SK-N-DZ (cell line): ENCODE results near the gene EEF1AKMT3.
A peak's percentile ranks its signal among the peaks of the same experiment; 100 is the strongest.
"Not testable (repeated sequence)": the region's sequence is repeated elsewhere in the genome, so short reads cannot be mapped to it uniquely, and the experiment has no call there.

ENCODE experiments used
- DNase-seq: peaks from one replicate; pipeline ENCODE4 v3.0.0-alpha.2; 2015; ENCODE audit warnings: low spot score

Gene EEF1AKMT3

DNA sequence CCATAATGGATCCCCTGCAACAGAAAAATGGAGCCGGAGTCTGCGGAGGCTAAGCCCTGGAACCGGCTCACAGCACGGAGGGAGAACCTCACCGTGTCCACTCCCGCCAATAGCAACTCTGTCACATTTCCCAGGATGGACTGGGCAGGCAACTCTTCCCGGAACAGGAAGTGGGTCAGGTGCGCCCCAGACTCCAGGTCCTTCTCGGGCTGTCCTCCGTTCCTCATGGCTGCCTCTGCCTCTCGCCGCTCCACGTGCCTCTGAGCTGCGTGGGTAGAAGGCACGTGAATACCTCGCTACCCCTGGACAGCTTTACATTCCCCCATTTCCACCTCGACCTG, 7.8 kb upstream of the EEF1AKMT3 start:
- DNase-seq = no peak

DNA sequence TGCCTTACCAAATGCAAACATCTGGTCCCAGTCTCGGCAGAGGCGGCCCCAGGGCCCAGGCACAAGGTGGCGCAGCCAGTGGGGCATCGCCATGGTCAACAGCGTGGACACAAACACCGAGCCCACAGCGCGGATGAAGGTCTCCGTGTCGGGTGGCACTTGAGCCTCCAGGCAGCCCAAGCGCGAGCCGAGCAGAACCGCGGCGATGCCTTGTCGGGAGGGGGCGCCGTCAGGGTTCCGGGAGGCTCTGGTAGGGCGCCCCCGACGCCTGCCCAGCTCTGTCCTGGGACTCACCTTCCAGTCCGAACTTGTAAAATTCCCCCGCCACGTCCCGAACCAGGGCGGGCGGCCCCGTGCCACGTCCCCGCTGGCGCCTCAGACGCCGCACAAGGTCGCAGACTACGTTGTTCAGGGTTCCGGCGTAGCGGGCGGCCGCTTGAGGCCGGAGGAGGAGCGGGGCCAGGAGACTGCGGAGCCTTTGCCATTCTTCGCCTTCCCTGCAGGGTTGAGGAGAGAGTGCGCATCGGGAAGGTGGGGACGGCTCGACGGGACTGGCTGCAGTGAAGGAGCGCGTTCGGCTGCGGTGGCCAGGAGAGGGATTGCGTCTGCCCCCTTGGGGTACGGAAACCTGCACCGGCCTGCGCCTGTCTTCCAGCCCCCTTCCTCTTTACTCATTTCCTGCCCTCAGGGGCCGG, 7.3 kb upstream of the EEF1AKMT3 start:
- no peak for DNase-seq

DNA sequence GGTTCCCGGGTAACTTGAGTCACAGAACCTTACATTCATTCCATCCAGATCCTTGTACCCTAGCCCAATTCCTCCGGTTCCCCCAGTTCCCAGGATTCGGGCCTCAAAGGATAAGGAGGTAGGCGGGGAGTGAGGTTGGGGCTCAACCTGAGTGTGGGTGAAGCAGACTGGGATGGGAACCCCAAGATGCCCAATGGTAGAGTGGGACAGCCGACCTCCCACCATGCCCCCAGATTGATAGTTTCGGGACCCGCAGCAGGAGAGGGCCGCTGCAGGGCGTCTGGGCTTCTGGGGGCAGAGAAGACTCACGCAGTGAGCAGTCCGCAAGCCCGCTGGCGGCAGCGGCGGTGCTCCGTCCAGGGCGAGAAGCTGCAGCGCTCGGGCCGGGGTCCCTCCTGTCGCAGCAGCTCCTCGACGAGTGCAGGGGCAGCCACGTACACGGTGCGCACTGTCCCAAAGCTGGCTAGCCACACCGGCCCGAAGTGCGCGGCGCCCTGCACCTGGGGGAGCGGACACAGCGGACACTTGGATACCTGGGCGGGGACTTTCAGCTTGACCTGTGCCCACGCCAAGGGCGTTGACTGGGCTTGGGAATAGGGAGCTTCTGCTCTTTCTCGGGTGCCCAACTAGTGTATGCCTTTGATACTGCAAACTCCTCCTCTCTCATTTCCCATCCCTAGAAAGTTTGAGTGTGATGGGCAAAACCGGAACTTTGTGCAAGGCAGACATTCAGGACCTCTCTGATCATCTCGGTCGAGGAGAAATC, 6.5 kb upstream of the EEF1AKMT3 start:
- DNase-seq = no peak

DNA sequence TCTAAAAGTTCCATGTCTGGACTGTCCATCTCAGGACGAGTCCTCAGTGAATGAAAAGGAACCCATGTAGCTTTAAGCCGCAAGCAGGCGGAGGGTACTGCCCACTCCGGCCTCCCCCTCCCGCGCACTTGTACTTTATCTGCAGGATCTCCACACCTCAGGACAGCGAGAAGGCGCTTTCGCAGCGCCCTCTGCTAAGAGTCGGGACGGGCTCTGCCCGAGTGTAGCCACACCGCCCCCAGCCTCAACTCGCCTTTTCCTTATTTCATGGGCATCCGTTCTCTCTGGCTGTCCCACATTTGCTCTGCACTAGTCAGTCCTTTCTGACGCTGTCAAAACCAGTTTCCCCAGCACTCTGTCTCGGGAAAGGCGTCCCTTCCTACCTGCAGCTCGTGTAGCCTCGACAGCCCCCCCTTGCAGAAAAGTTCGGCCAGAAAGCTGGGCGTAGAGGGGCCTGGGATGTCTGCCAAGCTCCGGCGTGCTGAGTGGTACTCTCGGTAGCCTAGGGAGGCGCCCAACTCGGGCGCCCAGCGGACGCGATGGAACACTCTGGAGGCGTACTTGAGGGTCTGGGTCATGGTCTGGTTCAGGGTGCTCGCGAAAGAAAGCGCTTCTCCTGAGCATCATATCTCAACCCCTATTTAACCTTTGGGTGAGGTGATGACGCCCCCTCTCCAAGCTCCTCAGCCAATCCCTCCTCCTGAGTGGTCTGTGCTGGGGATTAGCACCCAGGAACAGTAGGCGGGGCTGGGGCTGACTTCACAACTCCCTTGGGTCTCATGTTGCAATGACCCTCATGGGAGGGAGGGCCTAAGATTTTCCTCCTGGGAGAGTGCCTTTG, 5.7 kb upstream of the EEF1AKMT3 start, which contains the start of gene CYP27B1:
Gene CYP27B1 (minus strand): TSS at position 615 of the 841 bp plus-strand sequence. CDS start 37 bp downstream, at position 578.
- no peak for DNase-seq

DNA sequence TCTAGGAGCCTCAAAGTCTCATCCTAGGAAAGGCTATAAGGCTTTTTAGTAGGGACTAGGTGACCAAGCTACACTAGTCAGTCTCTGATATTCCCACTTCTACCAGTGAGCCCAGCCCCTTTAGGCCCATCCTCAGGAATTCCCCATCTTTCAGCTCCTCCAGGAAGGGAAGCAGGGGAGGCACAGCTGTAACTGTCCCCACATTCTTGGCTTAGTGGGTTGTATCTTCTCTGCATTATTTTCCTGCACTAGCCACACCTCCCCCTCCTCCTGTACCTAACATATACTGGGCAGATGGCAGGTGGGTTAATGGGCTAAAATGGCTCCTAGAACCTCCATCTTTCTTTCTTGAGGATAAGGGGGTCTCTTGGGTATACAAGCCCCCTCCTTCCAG, 5.1 kb upstream of the EEF1AKMT3 start:
- no peak for DNase-seq

DNA sequence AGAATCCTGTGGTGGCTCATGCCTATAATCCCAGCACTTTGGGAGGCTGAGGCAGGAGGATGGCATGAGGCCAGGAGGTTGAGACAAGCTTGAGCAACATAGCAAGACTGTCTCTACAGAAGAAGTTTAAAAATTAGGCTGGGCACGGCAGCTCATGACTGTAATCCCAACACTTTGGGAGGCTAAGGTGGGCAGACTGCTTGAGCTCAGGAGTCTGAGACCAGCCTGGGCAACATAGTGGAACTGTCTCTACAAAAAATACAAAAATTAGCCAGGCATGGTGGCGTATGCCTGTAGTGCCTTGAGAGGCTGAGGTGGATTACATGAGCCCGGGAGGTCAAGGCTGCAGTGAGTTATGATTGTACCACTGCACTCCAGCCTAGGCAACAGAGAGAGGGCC, 4.5 kb upstream of the EEF1AKMT3 start:
- no peak for DNase-seq

DNA sequence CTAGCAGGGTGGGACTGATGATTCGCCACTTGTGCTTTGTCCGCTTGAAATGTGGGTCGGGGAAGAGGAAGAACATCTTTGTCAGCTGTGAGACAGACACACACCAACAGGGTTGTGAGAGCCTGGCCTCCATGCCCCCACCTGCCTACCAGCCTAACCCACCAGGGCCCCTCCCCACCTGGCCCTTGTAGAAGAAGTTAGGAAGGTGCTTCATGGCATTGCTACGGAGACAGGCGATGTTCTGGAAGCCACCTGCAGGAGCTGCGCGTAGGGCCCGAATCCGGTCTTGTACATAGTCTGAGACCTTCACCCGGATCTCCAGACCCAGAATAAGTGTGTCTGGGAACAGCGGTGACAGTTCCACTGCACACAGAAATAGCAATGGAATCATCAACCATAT, 2.8 kb upstream of the EEF1AKMT3 start:
- peak; percentile 4 for DNase-seq

DNA sequence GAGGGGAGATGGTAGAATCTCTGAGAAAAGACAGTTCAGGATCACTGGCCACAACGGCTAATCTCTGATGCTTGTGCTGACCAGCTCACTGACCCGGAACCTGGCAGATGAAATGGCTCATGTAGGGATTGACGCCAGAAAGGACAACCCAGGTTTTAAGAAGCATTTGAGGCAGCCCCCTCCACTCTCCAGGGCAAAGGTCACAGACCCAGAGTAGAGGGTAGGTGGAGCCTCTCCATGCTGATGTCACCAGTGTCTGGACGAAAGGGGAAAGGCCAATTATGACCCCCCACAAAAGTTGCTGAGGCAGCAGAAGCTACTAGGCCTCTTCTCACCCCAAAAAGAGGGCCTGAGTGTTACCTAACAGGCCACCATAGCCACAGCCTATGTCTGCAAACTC, 1.7 kb upstream of the EEF1AKMT3 start:
- peak; percentile 8 for DNase-seq

DNA sequence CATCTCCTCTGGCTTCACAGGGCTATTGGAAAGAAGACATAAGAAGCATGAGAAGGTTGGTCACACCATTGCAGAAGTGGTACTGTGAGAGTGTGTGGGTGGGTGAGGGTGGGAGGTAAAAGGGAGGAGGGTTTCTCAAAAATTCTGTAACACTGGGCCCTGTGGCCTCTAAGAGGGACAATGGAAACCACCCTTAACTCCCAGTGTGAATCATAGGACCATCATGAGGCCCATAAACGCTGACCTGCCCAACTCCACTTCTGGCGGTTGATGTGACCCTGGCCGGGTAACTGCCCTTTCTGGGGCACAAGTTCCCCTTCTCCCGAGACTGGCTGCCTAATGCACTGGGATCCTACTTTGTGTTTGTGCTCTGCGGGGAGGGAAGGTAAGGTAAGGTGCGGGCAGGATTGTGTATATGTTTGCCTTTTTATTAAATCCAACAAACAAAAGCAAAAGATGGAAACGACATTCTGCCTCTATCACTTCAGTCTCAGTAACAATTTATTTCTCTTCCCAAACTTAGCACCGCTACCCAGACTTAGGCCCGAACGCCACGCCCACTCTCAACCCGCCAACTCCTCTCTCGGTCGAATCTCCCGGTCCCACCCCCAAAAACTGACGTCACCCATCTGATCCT, 1.1 kb upstream of the EEF1AKMT3 start:
- DNase-seq = peak; percentile 93

DNA sequence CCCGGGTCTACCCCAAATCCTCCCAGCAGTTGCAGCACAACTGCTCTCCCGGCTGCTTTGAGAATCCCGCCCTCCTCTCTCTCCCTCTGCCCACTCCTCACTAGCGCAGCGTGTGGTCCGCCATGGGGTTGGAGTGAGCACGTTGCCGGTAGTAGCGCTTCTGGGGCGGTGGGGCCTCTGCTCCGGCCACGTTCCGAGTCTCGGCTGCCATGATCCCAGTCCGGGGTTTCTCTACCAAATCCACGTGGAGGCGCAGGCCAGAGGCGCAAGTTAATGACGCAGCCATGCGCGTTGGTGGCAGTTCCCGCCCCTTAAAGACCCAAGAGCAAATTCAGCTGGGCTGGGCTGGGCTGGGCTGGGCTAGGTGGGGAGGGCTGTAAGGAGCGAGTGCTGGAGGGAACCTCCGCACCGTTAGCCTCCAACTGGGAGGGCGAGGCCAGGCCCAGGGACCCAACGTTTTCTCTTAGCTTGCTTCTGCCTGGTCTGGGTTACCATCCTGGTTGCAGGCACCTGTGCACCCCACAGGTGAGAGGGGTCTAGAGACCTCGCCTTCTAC, 463 bp upstream of the EEF1AKMT3 start, which contains the start of gene METTL1:
Gene METTL1 (minus strand): TSS at position 233 of the 556 bp plus-strand sequence. CDS start 22 bp downstream, at position 211.
- DNase-seq = peak; percentile 98

DNA sequence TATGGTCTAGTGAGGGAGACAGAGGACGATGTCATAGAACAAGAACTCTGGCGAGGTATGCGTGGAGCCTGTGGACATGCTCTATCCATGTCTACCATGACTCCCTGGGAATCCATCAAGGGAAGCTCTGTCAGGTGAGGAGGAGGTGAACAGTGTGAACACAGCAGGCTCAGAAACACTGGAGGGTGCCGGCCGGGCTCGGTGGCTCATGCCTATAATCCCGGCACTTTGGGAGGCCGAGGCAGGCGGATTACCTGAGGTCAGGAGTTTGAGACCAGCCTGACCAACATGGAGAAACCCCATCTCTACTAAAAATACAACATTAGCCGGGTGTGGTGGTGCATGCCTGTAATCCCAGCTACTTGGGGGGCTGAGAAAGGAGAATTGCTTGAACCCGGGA, 2.2 kb downstream of the EEF1AKMT3 start:
- DNase-seq = not testable (repeated sequence)

DNA sequence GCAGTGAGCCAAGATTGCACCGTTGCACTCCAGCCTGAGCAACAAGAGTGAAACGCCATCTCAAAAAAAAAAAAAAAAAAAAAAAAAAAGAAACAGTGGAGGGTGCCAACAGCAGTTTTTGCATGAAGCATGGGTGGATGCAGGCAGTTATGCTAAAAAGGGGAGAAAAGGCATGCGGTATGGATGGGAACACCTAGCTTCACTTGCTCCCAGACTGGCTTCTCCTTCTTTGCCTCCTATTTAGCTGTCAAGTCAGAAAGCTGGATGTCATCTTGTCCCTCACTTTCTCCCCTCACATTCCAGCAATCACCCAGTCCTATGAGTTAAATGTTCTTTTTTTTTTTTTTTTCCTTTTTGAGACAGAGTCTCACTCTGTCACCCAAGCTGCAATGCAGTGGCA, 2.6 kb downstream of the EEF1AKMT3 start:
- DNase-seq = no peak

DNA sequence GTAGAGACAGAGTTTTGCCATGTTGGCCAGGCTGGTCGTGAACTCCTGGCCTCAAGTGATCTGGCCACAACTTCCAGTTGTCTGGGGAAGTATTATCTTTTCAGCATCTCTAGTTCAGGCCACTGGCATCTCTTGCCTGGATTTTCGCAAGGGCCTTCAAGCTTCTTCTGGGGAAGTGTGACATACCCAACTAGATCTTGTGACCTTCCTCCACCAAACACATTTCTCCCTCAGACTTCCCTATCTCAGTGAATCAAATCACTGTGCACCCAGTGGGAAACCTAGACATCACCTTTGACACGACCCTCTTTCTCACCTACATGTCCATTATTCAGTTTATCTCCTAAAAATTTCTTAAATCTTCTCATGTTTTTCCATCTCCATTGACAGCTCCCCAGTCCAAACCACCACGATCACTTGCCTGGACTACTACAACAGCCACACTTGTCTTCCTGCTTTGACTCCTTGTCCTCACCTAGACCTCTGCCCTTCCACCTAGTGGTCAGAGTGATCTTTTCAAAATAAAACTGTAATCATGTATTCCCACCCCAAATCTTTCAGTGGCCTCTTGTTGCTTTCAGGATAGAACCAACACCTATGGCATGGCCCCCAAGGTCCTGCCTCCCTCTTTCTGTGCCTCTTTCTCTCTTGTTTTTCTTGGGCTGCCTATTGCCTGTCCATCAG, 3.3 kb downstream of the EEF1AKMT3 start:
- DNase-seq = no peak

DNA sequence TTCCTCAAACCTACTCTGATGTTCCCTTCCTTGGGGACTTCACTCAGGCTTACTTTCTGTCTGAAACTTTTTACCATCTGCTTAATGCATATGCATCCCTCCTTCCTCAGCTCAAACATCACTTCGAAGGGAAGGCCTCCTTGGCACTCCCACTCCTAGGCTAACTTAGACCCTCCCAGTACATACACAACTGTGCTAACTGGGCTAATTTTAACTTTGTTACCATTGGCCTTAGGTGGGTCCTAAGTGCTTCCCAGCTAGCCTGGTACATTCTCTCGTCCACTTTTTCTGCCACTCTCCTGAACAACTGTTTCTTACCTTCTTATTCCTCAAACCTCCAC, 3.8 kb downstream of the EEF1AKMT3 start:
- DNase-seq = no peak

DNA sequence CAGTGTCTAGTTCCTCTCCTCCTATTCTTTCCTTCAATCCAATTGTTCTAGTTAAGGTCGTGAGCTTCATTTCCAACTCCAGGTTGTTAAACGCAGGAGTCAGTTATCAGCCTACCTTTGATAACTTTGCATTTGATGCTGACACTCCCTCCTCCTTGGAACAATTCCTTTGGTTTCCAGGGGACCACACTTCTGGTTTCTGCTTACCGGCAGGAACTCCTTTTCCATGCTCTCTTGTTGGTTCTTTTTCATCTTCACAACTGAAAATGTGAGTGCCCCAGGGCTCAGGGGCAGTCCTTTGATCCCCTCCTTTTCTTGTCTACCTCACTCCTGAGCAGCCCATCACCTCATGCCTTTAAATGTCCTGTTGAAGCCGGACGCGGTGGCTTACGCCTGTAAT, 5.0 kb downstream of the EEF1AKMT3 start:
- no peak for DNase-seq

DNA sequence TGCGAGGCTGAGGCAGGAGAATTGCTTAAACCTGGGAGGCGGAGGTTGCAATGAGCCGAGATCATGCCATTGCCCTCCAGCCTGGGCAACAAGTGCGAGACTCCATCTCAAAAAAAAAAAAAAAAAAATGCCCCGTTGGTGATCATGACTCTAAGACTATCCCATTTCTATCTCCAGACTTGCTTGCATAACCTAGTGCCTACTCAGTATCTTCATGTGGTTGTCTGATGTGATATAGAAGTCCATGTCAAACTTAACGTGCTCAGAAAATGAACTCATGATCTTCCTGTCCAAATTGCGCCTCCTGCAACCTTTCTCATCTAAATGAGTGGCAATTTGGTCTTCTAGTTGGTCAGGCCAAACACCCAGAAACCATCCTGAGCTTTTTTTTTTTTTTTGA, 5.5 kb downstream of the EEF1AKMT3 start:
- DNase-seq = no peak

DNA sequence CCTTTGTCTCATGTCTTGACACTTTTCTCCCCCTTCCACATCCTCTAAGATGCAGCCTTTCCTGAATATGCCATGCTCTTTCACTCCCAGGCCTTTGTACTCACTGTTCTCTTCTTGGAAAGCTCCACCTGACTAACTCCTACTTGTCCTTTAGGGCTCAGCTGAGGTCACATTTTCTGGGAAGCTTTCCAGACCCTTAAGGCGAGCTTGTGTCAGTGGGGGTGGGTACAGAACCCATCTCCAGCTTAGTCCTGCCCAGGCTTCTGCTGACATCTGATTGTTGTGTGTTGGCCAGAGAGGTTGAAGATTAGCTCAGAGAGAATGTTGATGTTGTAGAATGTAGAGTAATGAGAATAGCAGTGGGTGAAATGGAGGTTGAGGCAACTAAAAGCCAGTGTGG, 7.3 kb downstream of the EEF1AKMT3 start:
- no peak for DNase-seq

DNA sequence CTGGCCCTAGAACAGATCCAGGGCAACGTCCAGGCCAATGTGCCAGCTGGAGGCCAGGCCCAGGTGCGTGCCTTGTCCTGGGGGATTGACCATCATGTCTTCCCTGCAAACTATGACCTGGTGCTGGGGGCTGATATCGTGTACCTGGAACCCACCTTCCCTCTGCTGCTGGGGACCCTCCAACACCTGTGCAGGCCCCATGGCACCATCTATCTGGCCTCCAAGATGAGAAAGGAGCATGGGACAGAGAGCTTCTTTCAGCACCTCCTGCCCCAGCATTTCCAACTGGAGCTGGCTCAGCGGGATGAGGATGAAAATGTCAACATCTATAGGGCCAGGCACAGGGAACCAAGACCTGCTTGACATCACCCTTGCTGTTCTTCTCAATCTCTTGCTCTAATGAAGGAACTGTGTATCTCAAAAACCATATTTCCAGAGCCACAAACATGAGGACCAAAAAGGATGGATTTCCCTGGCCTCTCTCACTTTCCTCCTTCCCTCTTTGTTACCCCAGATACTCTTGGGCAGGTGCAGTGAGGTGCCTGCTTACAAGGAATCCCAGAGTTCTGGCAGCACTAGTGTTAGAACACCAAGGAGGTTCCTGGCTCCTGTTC, 8.0 kb downstream of the EEF1AKMT3 start:
- no peak for DNase-seq

DNA sequence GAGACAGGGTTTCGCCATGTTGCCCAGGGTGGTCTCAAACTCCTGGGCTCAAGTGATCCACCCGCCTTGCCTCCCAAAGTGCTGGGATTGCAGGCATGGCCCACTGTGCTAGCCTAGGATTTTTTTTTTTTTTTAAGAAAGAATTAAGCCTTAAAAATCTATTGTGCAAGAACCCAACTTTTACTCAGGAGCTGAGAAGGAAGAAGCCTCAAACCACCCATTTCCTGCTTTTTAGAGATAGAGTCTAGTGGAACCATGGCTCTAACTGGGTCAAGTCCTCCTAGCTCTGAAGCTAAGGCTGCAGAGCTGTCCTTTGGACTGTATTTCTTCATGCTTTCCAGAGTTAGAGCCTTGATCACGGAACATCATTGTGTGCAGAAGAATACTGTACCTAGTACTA, 8.8 kb downstream of the EEF1AKMT3 start:
- DNase-seq = no peak

DNA sequence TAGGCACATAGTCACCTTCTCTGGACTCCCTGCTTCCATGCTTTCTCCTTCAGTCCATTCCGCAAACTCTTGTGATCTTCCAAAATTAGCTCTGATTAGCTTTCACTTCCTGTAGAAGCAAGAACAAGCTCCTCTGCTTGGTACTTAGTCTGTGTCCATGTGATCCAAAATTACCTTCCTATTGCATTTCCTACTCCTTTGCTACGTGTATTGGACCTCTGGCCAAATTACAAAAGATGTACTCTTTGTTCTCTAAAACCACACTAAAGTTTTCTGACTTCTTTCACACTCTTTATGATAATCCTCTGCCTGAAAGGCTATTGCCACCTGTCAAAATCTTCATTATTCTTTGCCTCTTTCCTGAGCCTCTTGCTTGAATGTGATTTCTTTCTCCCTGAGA, 9.4 kb downstream of the EEF1AKMT3 start:
- no peak for DNase-seq

DNA sequence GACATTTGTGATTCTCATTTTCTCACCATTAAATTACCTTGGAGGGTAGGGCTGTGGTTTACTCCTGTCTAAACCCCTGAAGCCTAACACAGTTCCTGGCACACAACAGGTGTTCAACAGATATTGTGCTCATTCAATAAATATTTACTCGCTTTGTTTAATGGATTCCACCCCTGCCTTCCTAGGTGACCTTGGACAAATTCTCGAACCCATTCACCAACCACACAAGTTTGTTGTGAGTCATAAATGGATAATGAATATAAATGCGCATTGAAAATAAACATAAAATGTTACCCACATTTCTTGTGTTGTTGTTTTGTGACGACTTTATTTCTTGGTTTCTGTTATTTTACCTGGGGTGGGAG, 9.8 kb downstream of the EEF1AKMT3 start:
- no peak for DNase-seq
